Left colon (tissue), 2 donors: Measurements from ENCODE around the gene S100A9. TPM values are rescaled to one million over a fixed set of nuclear protein-coding genes. Genes with fewer than 3 reads are reported as not detected.
A peak's percentile ranks its signal among the peaks of the same experiment; 100 is the strongest.
"Not testable (repeated sequence)": the region's sequence is repeated elsewhere in the genome, so short reads cannot be mapped to it uniquely, and the experiment has no call there.

ENCODE experiments used
- ATAC-seq: fragments of 200-7000 bp; cut with Tn5 transposase; one replicate; pipeline ENCODE4 v1.9.1; 2020; ENCODE audit warnings: mild to moderate bottlenecking, moderate library complexity
- DNase-seq, 2 donors: peaks; one replicate each; pipeline ENCODE4 v3.0.0-alpha.2; 2020
- intact Hi-C, 2 donors: fragments of 100-400 bp; cut with DNase I in 1 of 2; cut with micrococcal nuclease in 1 of 2; formaldehyde crosslinking; loops; one replicate each; pipeline versions ENCODE4 v1.11.2 to v1.14.0; 2022; cut with DNase I, micrococcal nuclease
- total RNA-seq, 2 donors: library from RNA; stranded (reverse); fragmentation: NEBNext Ultra II Directional; extraction: Animal tissue kit (Norgen Biotek cat#: 25700); gene quantifications; one replicate each; pipeline ENCODE4 v1.2.1, GENCODE V29; 2021
- donor health status: DM: no; HTN: no; CAD: no.
- donor health status: DM: yes; HTN: yes; CAD: no.

The S100A9 gene
- total RNA-seq, 2 donors from 2014 or later, result 9.2 to 21.0 TPM

- intact Hi-C loops, result no loop called here
- ATAC-seq, result no peak
- no peak for DNase-seq
Measured at GRCh38 chr1:153343040-153343681, 14.5 kb upstream of the S100A9 start.

DNA sequence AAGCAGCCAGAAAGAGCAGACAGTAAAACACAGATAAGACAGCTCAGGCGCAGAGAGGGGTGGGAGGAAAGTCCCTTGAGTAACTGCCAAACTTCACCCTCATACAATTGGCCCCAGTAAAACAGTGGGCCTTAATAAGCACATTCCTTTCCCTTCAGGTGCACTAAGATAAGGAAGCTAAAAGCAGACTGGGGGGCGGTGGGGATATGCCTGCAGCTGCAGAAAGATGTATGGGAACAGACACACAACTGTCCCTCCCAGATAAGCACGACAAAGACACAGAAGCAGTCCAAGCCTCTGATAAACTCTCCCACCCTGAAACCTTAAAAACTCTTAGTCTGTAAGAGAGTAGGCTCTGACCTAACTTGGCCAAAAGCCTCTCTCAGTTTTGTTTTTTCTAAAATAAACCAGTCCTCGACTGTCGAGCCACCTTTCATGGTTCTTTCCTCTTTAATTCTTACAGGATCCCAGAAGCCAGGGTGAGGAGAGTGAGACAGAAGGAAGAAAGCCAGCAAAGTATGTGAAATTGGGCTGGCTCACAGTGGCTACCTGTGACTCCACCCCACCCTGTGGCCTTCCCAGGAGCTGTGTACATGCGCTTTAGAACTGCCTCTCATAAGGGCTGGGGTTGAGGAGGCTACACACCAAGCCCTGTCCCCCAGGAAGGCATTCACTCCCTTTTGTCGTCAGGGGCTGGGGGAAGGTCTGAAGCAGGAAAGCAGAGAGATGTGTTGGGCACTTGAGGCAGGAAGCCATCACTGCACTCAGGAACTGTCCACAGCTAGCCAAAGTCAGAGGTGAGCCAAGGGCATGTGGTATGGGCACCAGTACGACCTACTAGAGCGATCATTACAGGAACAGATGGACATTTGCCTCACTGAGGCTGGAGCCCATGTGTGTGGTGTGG is 13.6 kb upstream of the S100A9 start:
- intact Hi-C loops, result no loop called here
- DNase-seq, result no peak
- no peak for ATAC-seq

DNA sequence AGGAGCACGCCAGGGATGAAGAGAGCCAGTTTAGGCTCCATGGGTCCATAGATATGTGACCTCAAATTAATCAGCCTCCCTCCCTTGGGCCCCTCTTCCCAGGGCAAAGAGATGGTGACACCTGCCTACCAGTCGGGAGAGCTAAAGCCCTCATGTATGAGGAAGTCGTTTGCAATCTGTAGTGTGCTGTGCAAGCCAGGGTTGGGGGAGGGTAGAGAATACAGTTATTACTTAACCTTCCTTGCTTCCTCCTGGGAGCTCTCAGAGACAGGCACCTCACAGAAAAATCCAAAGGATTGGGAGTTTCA is 13.0 kb upstream of the S100A9 start:
- intact Hi-C loops, result no loop called here
- ATAC-seq (peak; percentile 59), DNase-seq (no peak)

DNA sequence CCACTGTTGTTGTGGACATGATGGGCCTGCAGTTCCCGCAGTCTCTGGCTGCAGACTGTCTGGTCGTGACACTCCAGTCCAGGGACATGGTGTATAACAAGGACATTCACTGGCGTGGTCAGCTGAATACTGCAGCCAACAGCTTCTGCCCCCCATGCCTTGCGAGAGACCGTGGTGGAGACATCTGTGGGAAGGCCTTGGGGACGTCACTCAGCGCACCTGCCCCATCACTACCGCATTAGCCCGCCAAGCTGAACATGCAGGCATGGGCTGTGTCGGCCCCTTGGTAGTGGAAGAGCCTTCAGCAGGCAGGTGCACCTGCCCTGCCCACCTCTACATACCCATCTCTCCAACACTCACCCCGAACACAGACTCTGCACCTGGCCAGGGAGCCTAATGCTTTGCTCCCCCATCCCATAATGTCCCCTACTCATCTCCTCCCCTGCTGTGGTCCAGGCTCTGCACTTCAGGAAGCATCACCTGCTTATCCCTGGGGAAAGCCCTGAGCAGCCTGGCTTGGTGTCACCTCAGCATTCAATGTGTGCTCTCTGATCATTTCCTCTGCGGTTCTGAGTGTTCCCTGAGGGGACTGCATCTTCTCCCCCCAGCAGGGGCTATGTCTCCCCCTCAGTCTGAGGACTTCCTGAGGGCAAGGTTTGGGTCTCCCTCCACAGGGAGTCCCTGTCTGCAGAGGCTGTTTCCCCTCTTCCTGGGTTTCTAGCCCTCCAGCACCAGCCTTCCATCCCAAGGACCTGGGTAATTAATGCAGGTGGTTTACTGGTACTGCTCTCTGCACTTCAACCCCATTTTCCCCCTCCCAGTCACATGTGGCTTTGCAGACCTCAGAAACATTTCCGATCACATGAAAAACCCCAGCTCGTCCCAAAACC is 12.2 kb upstream of the S100A9 start:
- ATAC-seq (no peak), DNase-seq (no peak)
- intact Hi-C loops, result no loop called here

DNA sequence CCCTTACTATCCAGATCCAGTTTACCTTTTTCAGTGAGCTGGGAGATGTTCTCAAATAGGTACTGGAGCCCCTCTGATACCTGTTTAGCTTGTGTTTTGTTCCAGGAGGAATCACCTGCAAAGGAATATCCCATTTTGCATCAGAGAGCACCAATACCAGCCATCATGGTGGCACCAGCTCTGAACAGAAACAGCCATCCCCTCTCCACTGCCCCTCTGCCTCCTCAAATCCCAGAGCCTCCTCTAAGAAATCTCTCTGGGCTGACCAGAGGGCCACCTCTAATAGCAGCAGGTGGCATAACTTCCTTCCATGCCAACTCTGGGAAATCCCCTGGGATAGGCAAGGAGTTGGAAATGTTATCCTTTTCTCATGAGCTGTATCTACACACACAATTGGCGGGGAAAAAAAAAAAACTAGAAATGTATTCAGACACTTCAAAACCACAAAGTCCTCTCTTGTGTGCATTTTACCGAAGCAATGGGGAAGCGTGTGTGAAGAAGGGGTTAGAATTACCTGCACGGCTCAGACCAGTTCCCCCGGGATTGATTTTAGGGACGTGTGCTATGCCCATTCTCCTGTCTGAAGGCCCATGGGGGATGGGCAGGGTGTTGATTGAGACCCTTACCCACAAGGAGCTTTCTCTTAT is 11.5 kb upstream of the S100A9 start:
- intact Hi-C loops, result no loop called here
- ATAC-seq (no peak), DNase-seq (no peak)

DNA sequence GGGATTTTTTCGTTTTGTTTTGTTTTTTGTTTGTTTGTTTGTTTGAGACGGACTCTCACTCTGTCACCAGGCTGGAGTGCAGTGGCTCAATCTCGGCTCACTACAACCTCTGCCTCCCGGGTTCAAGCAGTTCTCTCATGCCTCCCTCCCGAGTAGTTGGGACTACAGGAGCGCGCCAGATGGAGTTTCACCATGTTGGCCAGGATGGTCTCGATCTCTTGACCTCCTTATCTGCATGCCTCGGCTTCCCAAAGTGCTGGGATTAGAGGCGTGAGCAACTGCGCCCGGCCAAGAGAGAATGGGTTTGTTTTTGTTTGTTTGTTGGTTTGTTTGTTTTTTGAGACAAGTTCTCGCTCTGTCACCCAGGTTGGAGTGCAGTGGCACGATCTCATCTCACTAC is 10.6 kb upstream of the S100A9 start:
- ATAC-seq, intact Hi-C loops, DNase-seq: not testable (repeated sequence)

- ATAC-seq (no peak), DNase-seq (no peak)
- intact Hi-C loops, result no loop called here
Measured at GRCh38 chr1:153347856-153348255, 9.8 kb upstream of the S100A9 start.

DNA sequence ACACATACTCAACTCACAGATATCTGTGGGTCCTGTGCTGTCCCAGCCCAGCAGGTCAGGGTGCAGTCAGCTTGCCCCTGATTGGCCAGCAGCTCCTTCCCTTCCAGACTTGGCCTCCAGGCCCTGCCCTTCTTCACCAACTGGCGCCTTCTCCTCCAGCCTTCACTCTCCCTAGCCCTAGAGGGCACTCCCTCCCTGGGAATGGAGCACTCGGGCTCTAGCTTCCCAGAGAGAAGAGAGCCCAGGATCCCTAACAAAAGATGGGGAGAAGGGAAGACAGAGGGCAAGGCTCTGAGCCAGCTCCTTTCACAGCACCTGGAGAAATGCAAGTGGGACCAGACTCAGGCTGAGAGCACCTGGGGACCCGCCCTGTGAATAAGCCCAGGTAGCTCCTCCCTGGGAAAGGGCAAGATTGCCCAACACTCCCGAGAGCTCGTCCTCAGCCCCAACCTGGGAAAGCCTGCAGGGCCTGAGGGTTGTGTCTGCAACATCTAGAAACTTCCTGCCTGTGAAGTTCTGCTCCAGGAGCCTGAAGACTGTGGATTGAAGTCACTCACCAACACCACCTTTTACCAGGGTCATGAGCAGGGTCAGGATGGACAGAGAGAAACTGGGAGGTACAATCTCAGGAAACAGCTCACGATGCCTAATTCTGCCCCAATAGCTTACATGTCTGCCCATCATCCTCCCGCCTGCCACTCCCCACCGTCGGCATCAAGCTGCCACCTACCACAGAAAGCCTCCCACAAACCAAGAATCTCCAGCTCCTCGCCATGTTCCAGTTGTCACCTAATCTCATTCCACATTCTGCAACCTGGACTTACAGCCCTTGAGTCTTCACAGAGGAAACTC is 8.9 kb upstream of the S100A9 start, which contains the start of gene PGLYRP4:
Gene PGLYRP4 (minus strand): TSS at position 331 of the 852 bp plus-strand sequence. CDS start 909 bp downstream, outside the sequence.
- DNase-seq (no peak), ATAC-seq (peak; percentile 55)
- intact Hi-C loops, result no loop called here

- ATAC-seq, result no peak
- DNase-seq, result no peak
- intact Hi-C loops, result loop anchor here (5.0 to 10.0 kb wide), 2 partner anchors 145 to 148 kb away; no protein-coding TSS in a partner anchor
Measured at GRCh38 chr1:153349363-153350320, 8.0 kb upstream of the S100A9 start.

DNA sequence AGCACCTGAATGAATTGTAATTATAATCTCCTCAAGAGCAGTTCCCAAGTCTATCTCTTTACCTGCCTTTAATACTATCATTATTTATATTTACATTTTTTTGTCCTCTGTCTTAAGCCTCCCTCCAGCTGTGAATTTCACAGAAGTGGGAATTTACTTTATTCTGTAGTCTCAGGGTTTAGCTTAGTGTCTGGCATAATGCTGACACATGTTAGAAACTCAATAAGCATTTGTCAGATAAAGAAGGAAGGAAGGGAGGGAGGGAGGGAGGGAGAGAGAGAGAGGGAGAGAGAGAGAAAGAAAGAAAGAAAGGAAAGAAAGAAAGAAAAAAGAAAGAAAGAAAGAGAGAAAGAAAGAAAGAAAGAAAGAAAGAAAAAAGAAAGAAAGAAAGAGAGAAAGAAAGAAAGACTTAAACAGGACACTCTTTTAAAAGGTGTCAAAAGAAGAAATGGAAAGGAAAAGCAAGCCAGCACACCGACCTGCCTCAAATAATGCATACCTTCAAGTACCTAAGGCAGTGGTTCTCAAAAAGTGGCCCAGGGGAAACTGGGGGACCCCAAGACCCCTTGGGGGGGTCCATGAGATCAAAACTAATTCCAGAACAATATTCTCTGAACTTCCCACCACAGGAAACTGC is 7.2 kb upstream of the S100A9 start:
- intact Hi-C loops, result loop anchor here (5.0 to 10.0 kb wide), 2 partner anchors 144 to 147 kb away; no protein-coding TSS in a partner anchor
- ATAC-seq, result no peak
- DNase-seq, result no peak

- intact Hi-C loops, result loop anchor here (5.0 to 10.0 kb wide), 2 partner anchors 142 to 145 kb away; no protein-coding TSS in a partner anchor
- ATAC-seq (peak; percentile 81), DNase-seq (peak in 1 of 2 donors; percentile 67)
Measured at GRCh38 chr1:153352523-153352922, 5.1 kb upstream of the S100A9 start.

DNA sequence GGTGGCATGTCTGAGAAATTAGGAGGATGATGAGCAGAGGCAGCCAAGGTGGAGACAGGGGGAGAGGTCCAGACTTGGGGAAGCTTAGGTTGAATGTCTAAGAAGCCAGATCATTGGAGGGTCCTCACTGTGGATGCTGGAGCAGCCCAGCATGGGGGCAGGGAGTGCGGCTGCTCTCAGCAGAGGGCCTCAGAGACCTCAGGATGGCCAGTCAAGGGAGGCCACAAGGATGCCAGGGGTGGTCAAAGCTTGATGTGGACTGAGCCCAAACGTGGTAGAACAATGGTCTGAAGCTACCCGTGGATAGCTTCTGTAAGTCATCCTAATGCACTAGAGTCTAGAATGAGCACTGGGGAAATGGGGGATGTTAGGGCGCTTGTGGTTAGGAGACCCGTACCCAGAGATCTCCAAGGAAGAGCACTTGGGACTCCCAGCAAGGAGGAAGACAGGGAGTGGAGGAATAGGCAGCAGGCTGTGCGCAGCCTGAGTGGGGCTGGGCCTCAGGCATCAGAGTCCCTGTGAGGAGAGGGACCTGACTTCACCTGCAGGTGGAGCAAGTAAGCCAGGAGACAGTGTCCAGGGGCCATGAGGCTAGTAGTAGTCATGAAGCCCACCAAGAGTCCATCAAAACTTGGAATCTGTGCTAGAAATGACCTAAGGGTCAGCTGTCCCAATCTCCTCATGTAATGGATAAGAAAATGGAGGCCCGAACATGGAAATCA is 4.3 kb upstream of the S100A9 start:
- ATAC-seq, result no peak
- no peak for DNase-seq
- intact Hi-C loops, result loop anchor here (5.0 to 10.0 kb wide), 2 partner anchors 141 to 144 kb away; no protein-coding TSS in a partner anchor

DNA sequence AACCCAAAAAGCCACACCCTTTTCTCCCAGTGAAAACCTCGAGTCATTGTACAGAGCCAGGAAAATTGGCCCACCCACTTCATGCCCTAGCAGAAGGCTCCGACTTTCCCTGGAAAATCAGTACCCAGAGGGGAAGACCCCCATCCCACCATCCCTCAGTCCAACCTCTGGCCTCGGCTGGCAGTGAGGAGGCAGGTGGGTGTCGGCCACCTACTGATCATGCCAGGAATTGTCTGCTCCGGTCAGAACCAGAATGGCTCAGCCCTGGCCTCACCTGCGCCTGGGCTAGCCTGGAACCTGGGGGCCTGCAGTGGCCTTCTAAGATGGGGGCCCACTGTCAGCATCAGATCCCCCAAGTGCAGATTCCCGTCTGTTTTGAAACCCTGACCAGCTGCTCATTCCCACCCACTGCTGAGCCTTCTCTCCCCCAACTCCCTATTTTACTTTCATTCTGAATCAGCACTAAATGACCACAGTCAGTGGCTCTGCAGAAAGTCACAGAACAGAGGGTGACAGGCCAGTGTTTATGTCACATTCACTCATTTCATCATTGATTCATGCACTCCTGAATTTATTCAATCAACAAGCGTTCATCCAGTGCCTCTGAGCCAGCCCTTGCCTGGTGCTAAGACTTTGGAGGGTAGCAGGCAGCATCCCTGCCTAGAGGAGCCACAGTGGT is 3.0 kb upstream of the S100A9 start:
- DNase-seq, result no peak
- intact Hi-C loops, result loop anchor here (5.0 to 10.0 kb wide), 2 partner anchors 140 to 143 kb away; no protein-coding TSS in a partner anchor
- ATAC-seq, result no peak

DNA sequence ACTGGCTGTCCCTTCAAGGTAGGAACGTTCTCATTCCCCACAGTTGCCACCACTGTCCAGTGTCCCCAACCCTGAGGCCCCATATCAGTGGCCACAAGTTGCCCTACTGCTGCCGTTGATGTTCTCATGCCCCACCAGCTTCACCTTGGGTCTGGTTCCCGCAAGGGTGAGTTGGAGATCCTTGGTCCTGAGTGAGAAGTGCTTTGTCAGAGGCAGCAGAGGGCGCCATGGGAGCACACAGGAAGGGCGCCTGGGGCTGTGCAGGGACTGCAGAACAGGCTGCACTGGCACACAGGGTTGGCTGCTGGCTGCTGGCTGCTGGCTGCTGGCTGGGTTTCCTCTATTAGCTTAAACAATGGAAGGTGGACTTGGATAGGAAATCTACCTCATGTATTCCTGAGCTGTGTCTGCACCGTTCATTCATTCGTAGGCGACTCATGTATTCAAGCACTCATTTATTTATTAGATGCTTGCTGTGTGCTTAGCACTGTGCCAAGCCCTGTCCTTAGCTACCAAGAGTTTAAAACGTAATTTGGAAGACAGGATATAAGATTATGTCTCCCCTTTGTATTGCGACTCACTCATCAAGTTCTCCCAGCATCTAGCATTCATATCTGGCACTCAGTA is 2.1 kb upstream of the S100A9 start:
- intact Hi-C loops, result loop anchor here in 1 of 2 donors (10.0 kb wide), 1 partner anchor 139 kb away; no protein-coding TSS in a partner anchor
- peak; percentile 39 to 64 for DNase-seq
- peak; percentile 76 for ATAC-seq
